NCI-H345 (cell line): ENCODE data around the gene PLCB2.

Source experiments
- DNase-seq: peaks from one replicate; lab custom pipeline; 2025; lab: John Stamatoyannopoulos, UW

PLCB2 gene

DNA sequence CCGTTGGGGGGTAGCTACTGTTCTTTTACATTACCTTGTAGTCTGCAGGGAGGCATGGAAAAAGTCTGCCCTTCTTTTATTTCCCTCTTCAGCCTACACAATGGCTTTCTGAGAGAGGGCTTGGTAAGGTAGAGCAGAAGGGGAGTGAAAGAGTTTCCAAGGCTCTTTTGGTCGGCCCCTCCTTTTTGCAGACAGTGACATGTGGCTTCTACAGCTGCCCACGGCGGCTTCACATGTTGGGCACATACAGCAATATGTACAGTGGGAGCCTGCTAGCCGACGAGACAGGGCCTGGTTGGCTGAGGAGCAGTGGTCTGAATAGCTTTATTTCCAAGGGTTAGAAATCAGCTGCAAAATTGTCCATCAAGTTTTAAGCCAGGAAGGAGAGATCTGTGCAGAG is 19.7 kb upstream of the PLCB2 start:
- DNase-seq, result no peak

GRCh38 chr15:40325700-40326099 is 18.0 kb upstream of the PLCB2 start:
- DNase-seq, result no peak

GRCh38 chr15:40325188-40325587 is 17.5 kb upstream of the PLCB2 start:
- no peak for DNase-seq

- DNase-seq, result no peak
Observed at GRCh38 chr15:40323953-40324937, 16.5 kb upstream of the PLCB2 start.

DNA sequence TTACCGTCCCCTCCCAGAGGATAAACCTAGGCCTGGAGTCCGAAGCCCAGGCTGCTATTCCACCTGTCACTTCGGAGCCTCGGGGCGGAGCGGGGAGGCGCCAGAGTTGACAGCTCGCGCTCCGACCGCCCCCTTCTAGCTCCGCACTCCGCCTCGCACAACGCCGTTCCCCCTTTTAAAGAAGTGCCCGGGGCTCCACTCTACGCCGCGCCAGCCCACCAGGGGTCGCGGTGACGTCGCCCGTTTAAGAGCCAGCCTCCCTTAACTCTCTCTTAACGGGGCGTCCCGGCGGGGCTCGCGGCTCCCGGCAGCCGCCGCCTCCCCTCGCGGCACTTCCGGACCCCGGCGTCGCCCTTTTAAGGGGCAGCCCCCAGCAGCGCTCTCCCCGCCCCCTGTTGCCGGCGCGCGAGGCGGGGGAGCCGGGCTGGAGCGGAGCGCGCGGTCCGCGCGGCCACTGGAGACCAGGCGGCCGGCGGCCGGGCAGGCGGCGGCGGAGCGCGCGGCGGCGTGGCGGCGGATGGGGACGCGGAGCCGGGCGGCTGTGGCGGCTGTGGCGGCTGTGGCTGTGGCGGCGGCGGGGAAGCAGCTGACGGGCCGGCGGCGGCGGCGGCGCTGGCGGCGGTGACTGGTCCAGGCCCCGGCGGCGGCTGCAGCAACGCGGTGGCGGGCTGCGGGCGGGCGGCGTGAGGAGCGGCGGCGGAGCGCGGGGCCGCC is 15.7 kb upstream of the PLCB2 start, which contains the start of gene INAFM2:
Gene INAFM2, plus strand, starts transcription at position 454 of the 714 bp plus-strand sequence. CDS start 364 bp downstream, outside the sequence.
- DNase-seq, result peak; percentile 65

- DNase-seq, result no peak
Observed at GRCh38 chr15:40322531-40323238, 14.9 kb upstream of the PLCB2 start.

GRCh38 chr15:40320931-40321371 is 13.2 kb upstream of the PLCB2 start:
- DNase-seq, result peak; percentile 55

DNA sequence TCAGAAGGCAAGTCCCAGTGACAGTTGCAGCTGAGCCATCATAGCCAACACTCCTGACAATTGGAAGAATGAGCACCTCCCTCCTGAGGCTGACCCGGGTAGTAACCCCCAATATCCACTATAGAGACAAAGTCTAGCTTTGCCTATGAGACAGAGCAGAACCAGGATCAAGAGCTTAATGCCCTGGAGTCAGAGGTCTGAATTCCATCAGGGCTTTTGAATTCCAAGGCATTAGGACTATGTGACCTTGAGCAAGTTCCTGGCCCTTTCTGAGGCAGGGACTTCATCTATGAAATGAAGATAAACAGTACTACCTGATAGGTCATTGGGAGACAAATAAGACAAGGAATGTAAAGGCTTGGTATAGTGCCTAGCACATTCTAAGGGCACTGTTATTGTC is 12.7 kb upstream of the PLCB2 start:
- no peak for DNase-seq

DNA sequence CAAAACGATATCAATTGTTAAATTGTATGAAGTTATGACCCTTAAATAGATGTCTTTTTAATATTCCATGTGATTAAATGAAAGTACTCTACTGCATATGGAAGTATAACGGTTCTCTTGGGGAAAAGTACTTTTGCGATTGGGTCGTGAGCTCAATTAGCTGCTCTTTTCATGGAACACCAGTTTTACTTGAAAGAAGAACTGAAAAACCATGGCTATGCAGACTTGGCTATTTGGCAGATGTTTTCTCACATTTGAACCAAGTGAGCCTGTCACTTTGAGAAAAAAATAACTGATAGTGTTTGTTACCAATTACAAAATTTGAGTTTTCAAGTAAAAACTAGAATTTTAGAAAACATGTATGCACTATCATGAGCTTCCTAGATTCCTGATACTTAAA is 9.8 kb upstream of the PLCB2 start:
- no peak for DNase-seq

GRCh38 chr15:40316931-40317330 is 9.2 kb upstream of the PLCB2 start:
- no peak for DNase-seq

DNA sequence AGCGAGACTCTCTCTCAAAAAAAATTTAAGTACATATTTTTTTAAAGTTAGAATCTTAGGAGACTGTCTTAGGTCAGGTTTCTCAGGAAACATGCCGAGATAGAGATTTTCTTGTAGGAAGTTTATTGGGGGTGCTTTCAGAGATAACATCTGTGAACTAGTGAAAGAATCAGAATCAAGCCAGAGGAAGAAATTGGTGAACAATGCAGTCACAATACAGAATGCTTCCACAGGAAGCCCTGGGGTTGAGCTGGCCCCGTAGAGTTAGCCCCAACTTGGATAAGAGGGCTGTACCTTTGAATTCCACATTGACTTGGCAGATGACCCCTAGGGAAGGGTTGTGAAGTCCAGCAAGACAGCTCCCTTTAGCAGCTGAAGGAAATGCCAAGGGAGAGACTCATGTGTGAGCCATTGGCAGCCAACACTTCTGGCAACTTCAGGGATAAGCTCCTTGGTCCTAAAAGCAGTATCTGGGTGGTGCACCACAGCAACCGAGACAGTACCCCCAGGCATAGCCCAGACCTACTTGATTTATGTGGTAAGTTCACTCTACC is 7.1 kb upstream of the PLCB2 start:
- DNase-seq, result no peak

GRCh38 chr15:40313531-40314398 is 6.0 kb upstream of the PLCB2 start:
- DNase-seq, result peak; percentile 87

DNA sequence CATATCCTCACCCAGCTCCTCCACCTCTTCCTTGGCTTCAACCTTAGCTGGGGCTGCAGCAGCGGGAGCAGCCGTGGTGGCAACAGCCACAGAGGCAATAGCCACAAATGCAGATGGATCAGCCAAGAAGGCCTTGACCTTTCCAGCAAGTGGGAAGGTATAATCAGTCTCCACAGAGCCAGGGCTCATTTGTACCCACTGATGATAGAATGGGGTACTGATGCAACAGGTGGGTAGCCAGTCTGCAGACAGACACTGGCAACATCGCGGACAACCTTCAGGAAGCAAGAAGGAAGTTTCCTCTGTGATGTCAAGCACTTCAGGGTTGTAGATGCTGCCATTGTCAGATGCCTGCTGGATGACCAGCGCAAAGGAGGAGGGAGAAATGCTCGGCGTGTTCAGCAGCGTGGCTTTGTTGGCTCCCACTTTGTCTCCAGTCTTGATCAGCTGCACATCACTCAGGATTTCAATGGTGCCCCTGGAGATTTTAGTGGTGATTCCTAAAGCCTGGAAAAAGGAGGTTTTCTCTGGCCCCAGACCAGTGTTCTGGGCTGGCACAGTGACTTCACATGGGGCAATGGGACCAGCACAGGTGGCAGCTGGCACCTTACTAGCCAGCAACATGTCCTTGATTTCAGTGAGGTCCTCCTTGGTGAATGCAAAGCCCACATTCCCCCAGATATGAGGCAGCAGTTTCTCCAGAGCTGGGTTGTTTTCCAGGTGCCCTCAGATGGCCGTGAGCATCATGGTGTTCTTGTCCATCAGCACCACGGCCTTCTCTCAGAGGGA is 4.8 kb upstream of the PLCB2 start:
- DNase-seq, result no peak

DNA sequence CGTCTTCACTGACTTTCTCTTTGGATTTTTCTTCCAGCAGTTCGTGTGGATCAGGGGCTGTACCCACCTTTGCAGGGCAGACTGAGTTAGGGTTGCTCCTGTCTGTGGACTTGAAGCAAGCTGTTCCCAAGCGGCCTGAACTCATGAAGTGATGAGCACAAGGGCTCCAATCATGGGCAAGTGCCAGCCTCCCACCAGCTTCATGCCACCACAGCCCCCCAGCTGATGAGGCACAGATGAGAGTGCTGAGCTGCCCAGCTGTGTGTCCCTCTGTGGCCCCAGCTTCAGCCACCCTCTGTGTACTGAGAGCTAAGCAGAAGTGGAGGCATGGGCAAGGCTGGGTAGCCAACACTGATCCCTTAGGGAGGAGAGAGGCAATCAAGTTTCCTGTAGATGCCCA is 3.3 kb upstream of the PLCB2 start:
- DNase-seq, result no peak

GRCh38 chr15:40310001-40310959 is 2.5 kb upstream of the PLCB2 start:
- peak; percentile 4 for DNase-seq

DNA sequence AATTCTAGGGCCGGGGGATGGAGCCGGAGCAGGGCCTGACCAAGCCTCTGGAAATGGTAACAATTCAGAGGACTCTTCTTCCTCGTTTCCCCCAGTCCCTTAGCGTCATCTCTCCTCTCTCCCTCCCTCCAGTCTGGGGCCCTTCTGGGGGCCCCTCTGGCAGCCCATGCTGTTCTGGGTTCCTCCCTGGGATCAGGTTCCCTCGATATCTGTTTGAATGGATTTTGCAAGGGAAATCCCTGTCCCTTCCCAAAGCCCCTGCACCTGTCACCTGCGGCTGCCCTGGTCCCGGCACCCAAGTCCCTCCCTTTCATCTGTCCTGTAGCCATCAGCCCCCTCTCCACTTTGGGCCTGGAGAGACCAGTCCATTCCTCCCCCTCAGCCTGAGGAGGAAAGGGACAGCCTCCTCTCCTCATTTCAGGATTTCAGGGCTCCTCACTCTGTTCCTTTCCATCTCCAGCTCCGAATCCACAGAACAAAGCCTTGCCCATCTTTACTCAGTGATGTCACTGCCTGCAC is 1.7 kb upstream of the PLCB2 start:
- DNase-seq, result no peak

- no peak for DNase-seq
Observed at GRCh38 chr15:40306908-40307307, 827 bp downstream of the PLCB2 start.

DNA sequence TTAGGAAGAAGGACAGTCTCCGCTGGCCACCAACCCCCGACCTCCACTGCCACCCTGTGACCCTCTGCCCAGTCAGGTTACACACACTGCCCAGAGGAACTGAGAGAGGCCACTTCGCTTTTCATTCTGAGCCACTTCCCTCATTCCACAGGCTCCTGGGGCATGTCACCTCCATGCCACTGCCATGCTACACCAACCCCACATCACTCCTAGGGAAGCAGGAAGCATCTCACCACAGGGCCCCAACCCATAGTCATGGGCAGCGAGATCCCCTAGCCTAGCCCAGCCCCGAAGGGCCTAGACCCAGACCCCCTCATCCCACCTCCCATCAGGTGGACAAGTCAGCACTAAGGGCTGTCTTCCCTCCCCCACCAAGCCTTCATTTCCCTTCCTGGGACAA is 1.4 kb downstream of the PLCB2 start:
- no peak for DNase-seq

- DNase-seq, result no peak
Observed at GRCh38 chr15:40305281-40305680, 2.5 kb downstream of the PLCB2 start.
